Measurements from ENCODE around the gene CBX1.

DNA sequence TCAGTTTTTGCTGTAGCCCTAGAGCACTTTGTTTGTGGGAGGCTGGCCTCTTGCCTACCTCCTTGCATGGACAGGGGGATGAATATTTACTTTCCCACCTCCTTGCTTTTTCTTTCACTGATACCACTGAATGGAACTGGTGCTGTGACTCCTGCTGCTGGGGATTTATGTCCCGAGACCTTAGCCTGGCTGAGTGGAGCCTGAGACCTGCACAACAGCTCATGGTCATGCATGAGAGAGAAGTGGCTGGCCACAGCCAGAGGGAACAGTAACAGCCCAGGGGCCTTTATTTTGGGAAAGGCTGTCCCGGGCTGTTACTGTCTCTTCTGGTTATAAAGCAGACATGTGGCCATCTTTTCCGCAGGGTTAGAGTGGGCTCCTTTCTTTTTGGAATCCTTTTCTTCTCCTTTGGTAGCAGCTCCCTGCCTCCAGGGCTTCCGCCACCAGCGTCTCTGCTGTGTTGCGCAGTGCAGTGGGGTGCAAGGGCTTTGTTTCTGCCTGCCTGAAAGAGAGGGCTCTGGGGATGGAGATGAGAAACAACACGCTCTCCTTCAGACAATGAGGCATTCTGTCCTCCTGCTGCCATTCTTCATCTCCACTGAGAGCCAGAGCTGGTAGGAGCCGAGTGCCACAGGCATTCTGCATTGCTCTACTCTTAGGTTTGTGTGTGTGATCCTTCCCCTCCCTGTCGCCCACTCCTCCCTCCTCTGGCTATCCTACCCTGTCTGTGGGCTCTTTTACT lies 20.8 kb upstream of the CBX1 start:
- TF ChIP-seq, protein P1, sequence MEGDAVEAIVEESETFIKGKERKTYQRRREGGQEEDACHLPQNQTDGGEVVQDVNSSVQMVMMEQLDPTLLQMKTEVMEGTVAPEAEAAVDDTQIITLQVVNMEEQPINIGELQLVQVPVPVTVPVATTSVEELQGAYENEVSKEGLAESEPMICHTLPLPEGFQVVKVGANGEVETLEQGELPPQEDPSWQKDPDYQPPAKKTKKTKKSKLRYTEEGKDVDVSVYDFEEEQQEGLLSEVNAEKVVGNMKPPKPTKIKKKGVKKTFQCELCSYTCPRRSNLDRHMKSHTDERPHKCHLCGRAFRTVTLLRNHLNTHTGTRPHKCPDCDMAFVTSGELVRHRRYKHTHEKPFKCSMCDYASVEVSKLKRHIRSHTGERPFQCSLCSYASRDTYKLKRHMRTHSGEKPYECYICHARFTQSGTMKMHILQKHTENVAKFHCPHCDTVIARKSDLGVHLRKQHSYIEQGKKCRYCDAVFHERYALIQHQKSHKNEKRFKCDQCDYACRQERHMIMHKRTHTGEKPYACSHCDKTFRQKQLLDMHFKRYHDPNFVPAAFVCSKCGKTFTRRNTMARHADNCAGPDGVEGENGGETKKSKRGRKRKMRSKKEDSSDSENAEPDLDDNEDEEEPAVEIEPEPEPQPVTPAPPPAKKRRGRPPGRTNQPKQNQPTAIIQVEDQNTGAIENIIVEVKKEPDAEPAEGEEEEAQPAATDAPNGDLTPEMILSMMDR (IDR thresholded peaks at IDR 0.05): no peak
- no peak for TF ChIP-seq POLR2A (IDR thresholded peaks at IDR 0.05)

Data from esophagus squamous epithelium (tissue), 4 donors.